ENCODE data around the gene CREB3L2. TPM values are rescaled to one million over a fixed set of nuclear protein-coding genes. Genes with fewer than 3 reads are reported as not detected.

CREB3L2 gene, protein sequence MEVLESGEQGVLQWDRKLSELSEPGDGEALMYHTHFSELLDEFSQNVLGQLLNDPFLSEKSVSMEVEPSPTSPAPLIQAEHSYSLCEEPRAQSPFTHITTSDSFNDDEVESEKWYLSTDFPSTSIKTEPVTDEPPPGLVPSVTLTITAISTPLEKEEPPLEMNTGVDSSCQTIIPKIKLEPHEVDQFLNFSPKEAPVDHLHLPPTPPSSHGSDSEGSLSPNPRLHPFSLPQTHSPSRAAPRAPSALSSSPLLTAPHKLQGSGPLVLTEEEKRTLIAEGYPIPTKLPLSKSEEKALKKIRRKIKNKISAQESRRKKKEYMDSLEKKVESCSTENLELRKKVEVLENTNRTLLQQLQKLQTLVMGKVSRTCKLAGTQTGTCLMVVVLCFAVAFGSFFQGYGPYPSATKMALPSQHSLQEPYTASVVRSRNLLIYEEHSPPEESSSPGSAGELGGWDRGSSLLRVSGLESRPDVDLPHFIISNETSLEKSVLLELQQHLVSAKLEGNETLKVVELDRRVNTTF
- total RNA-seq, result 18.0 and 28.1 TPM in 2 replicates

DNA sequence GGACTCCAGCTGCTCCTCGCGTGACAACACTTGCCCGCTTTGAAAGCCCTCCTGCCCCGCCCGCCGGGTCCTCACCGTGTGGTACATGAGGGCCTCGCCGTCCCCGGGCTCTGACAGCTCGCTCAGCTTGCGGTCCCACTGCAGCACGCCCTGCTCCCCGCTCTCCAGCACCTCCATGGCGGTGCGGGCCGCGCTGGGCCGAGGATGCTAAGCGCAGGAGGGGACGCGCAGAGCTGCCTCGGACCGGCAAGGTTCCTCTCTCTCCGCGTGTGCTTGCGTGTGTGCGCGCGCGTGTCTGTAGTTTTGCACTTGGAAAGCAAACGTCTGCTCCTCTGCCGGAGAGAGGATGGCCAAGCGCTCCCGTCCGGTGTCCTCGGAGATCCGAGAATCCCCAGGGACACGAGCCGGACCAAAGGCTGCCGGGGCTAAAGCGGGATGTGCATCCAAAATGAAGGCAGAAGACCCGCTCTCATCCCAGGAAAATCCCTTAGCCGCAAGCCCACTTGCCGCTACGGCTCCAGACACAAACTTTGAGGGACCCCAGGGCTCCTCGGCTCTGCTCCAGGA lies at the start of gene CREB3L2:
Gene CREB3L2, minus strand, starts transcription at position 558 of the 567 bp plus-strand sequence. Its CDS starts 381 bp downstream, at position 177.

DNA sequence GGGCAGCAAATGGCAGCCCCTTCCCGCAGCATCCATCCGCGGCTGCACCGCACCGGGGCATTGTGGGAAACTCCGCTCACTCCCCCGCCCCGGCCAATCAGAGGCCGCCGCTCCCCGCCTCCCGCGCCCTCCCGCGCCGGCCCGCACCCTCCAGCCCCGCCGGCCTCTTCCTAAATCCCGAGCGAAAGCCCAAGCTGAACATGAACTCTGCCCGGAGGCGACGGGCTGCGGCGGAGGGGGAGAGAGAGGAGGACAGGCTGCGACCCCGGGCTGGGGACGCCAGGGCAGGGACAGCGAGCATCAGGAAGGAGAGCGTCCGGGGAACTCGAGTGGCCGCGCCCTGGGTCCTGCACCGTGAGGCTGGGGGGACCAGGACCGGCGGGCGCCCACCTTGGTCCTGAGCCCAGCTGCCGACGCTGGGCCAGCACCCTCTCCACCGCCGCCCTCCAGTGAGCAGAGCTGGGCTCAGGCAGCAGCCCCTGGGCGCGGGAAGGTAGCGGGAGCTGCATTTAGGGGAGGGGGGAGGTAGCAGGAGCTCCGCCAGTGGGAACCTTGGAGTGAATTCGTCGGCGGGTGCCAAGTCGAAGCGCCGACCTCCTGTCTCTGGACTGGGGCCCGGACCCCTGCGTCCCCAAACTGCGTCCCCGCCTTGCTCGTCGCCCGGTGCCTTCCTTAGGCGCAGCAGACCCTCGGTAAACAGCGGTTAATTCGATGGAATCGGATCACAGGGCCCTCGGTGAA lies 154.9 kb downstream of the CREB3L2 start, which contains the start of gene DGKI:
Gene DGKI, minus strand, starts transcription at position 148 of the 741 bp plus-strand sequence.

Other genes with a start within 250 kb of the CREB3L2 start
- 0.14 and 0.70 TPM in 2 replicates for gene DGKI, start 155.1 kb downstream of the CREB3L2 start, total RNA-seq
- gene AKR1D1, start 74.4 kb upstream of the CREB3L2 start, total RNA-seq, result not detected in 2 replicates